MV-4-11 (cell line): ENCODE results near the gene CLEC17A.
"Not testable (repeated sequence)": the region's sequence is repeated elsewhere in the genome, so short reads cannot be mapped to it uniquely, and the experiment has no call there.

Experiments used
- DNase-seq: peaks from one replicate; lab custom pipeline; 2025; lab: John Stamatoyannopoulos, UW

Gene CLEC17A

DNA sequence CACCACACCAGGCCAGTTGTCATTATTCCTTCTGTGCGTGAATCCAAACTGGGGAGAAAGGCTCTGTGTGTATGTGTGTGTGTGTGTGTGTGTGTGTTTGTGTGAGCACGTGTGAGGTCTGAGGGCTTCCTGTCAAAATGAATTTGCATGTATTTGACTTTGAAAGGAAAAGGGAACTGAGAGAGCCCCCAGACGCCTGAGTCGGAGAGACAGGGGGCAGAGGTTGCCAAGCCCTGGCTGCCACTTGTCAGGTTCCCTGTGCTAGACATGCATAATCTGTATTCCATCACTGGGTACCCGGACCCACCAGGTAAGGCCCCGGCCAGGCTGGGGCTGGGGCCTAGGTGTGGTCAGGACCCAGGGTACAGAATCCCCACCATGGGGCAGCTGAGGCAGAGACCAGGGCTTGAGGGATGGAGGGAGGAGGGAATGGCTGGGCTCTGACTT is at the start of gene CLEC17A:
CLEC17A (plus strand) TSS at position 191 of the 447 bp plus-strand sequence; CDS start at position 268, 77 bp downstream.
- peak; percentile 97 for DNase-seq

GRCh38 chr19:14533450-14533849 is 49.4 kb upstream of the CLEC17A start:
- DNase-seq: no peak

- no peak for DNase-seq
Observed at GRCh38 chr19:14536926-14537692, 45.8 kb upstream of the CLEC17A start.

GRCh38 chr19:14540741-14541525 is 42.0 kb upstream of the CLEC17A start:
- peak; percentile 88 for DNase-seq

GRCh38 chr19:14541979-14542378 is 40.9 kb upstream of the CLEC17A start:
- not testable (repeated sequence) for DNase-seq

DNA sequence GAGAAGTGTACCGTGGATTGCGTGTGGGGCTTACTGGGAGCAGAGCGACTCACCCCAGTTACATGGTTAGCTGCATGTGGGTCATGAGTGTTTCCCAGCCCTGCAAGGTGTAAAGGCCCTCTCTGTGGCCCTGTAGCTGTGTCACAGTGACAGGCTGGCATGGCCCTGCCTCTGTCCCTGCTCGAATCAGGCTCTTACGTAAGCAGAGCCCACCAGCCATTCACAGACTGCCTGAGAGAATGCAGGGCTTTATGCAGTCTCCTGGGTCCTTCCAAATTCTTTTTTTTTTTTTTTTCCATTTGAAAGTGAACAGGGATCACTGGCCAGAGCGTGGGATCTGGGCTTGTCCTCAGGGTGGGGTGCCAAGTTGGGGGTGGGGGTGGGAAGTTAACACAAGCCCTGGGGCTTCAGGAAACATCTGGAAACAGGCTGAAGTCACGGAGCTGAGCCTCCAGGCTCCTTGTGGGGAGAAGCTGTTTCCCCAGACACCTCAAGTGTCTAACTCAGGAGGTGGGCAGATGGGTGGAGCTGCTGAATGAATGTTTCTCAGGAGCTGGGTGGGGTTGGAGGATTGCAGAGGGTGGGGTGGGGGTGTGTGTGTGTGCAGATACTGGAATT is 40.1 kb upstream of the CLEC17A start:
- peak; percentile 86 for DNase-seq

DNA sequence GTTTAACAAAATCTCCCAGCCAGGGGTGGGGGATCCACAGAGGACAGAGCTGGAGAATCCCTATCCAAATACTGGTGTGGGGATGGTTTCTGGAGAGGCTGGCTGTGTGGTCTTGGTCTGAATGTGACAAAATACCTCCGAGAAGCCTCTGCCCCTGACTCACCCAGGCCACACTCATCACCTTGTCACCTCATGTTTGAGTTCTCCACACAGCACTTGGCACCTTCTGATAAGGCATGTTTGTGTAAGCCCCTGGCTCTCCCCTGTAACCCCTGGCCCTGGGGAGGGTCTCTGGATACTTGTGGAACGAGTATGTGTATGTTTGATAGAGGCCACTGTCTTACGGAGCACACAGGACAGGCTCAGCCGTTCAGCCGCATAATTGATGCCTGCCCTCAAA is 38.8 kb upstream of the CLEC17A start:
- no peak for DNase-seq

DNA sequence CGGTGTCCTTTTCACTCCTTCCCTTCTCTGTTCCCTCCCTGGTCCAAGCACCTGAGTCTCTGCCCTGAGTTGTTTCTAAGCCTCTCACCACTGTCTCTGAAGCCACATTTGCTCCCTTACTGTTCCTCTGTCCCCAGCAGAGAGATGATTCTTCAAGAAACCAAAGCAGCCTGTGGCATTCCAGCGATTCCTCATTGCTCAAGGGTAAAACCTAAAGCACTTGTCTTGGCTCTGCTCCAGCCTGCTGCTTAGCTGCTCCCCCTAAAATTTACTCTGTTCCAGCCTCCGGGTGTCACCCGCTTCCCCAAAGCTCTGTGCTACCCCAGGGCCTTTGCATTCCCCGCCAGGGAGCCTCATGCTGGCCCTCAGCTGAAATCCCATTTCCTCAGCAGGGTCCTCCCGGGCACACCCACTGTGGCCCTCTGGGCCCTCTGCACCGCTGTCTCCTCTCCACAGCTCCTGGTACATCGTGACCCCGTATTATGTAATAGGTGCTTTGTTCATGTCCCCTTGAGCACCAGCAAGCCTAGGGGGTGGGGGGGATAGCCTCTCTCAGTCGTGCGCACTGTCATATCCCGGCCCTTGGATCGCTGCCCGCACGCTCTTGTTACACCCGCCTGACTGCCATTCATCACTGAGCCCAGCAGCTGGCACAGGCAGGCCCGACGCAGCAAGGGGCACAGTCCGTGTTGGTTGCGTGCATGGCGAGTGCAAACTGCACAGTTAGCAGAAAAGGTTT is 37.7 kb upstream of the CLEC17A start:
- no peak for DNase-seq

DNA sequence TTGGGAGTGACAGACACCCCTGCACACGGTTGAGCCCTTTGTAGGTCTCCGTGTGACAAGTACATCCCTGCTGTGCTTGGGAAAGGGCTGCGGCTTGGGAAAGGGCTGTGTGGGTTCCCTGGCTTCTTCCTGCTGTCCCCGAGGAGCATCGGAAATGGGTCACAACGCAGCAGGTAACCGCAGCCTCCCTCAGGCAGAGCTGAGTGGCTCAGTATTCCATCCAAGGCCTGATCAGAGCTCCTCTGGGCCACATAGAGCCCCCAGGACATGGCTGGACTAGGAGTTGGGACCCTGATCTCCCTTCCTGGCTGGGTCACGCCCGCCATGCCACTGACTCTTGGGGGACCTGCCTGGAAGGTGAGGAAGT is 37.2 kb upstream of the CLEC17A start:
- no peak for DNase-seq

- DNase-seq: no peak
Observed at GRCh38 chr19:14550201-14550754, 32.6 kb upstream of the CLEC17A start.

DNA sequence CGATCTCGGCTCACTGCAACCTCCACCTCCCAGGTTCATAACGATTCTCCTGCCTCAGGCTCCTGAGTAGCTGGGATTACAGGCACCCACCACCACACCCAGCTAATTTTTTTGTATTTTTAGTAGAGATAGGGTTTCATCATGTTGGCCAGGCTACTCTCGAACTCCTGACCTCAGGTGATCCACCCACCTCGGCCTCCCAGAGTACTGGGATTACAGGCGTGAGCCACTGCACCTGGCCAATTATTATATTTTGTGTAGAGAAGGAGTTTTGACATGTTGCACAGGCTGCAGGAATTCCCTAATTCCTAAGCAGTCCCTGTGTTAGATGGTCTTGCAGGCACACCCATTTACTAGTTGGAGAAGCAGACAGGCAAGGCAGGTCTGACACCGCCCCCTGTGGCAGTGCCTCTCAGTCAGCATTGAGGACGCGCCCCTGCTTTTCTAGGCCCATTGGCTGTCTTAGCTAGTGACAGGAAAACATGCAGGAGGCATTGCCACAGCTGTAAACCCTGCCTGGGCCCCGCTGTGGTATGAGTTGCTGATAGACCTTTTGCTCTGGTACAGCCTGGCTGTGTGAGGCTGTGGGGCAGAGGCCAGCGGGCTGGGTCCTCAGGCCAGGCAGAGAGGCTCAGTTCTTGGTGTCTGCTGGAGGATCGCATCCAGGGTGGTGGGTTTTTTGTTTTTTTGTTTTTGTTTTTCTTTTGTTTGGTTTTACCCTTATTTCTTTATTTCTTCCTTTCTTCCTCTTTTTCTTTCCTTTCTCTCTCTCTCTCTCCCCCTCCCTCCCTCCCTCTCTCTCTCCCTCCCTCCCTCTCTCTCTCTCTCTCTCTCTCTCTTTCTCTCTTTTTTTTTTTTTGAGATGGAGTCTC is 31.5 kb upstream of the CLEC17A start:
- peak; percentile 96 for DNase-seq

DNA sequence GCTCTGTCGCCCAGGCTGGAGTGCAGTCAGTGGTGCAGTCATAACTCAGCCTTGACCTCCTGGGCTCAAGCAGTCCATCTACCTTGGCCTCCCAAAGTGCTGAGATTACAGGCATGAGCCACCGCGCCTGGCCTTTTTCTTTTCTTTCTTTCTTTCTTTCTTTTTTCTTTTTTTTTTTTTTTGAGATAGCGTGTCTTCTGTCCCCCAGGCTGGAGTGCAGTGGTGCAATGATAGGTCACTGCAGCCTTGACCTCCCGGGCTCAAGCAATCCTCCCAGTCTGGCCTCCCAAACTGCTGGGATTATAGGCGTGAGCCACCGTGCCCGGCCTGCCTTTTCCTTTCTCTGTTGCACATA is 30.9 kb upstream of the CLEC17A start:
- not testable (repeated sequence) for DNase-seq

DNA sequence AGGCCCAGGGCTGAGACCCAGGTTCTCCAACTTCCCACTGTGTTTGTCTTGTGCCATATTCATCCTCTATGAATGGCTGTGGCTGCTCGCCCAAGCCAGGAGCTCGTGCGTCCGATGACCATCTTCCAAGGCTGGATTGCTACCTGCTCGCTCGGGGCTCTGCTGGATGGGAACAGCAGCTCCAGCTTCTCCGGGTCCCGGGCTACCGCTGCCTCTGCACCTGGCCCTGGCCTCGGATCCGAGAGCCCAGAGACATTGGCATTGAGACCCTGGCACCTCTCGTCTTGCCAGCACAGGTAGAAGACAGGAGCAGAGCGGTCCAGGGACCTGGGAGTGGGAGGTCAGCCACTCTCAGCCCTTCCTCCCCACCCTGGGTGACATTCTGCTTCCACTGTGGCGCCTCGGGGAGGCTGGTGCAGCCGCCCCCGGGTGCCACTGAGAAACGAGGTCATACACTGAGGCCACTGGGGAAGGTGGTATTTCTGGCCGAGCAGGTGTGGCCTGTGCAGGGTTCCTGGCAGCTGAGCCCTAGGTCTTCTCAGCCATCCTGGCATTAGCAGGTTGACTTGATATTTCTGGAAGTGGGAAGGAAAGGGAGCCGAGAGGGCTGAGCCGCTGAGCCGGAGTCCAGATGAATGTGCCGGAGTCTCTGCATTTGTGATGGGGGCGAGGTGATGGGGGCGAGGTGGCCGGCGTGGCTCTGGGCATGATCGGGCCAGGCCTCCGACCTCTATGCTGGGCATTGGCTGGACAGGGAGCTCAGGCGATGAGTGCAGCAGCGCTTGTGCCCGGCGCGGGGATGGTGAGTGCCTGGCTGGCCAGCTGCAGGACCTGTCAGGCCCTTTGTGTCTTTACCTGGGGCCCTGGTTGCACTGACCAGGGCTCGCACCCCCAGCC is 29.6 kb upstream of the CLEC17A start:
- DNase-seq: no peak

- no peak for DNase-seq
Observed at GRCh38 chr19:14553939-14554243, 29.0 kb upstream of the CLEC17A start.

DNA sequence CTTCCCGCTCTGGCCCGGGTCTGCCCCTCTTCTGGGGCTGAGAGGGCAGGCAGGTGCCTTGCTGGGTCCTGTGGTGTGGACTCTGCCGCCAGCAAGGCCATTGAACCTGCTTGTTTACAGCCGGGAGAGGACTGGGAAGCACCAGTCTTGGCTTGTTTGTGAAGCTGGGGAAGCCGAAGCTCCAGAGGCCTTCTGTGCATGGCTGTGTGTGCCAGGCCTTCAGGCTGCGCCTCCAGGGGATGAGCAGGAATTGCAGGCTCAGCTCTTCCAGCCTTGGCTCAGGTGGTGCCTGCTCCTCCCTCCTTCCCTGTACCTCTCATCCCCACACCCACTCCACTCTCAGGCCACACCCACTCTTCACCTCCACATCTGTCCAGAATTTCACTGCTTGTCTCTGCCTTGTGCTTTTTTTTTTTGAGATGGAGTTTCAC is 28.5 kb upstream of the CLEC17A start:
- no peak for DNase-seq

- no peak for DNase-seq
Observed at GRCh38 chr19:14555918-14556661, 26.8 kb upstream of the CLEC17A start.

GRCh38 chr19:14556662-14557188 is 26.2 kb upstream of the CLEC17A start:
- DNase-seq: peak; percentile 78

- DNase-seq: no peak
Observed at GRCh38 chr19:14558370-14559066, 24.4 kb upstream of the CLEC17A start.
